GM12878 (cell line): ENCODE results near the gene ESR1.

Experiments
- CTCF ChIP-seq, 3 experiments: IDR thresholded peaks in 2 of 3; conservative IDR thresholded peaks in 1 of 3; 2 replicates each; pipeline ENCODE4 v1.5.1; 2011; ENCODE audit warnings: low read depth in 3 of 3, low read length in 3 of 3, mild to moderate bottlenecking in 3 of 3, control low read depth in 2 of 3, moderate library complexity in 2 of 3, inconsistent platforms in 1 of 3, mixed read lengths in 1 of 3; ENCODE audit not compliant: control insufficient read depth in 2 of 3, insufficient read depth in 1 of 3; ENCODE audit errors: extremely low read depth in 1 of 3
- EZH2 ChIP-seq: IDR thresholded peaks from 2 replicates; pipeline ENCODE4 v1.6.1; 2012; ENCODE audit warnings: low read depth, mild to moderate bottlenecking, control low read depth, inconsistent platforms, low read length, borderline replicate concordance; ENCODE audit not compliant: control insufficient read depth
- FOXM1 ChIP-seq: IDR thresholded peaks from 2 replicates; pipeline ENCODE4 v1.6.1; 2012; ENCODE audit warnings: low read depth, mild to moderate bottlenecking, inconsistent platforms, low read length, moderate library complexity
- IRF4 ChIP-seq: IDR thresholded peaks from 2 replicates; pipeline ENCODE4 v1.6.1; 2011; ENCODE audit warnings: low read depth, low read length
- TF ChIP-seq, protein P1 (sequence below): IDR thresholded peaks from 2 replicates; pipeline ENCODE4 v1.6.1; 2012; ENCODE audit warnings: low read depth, low read length, improper control_type of control experiment

DNA sequence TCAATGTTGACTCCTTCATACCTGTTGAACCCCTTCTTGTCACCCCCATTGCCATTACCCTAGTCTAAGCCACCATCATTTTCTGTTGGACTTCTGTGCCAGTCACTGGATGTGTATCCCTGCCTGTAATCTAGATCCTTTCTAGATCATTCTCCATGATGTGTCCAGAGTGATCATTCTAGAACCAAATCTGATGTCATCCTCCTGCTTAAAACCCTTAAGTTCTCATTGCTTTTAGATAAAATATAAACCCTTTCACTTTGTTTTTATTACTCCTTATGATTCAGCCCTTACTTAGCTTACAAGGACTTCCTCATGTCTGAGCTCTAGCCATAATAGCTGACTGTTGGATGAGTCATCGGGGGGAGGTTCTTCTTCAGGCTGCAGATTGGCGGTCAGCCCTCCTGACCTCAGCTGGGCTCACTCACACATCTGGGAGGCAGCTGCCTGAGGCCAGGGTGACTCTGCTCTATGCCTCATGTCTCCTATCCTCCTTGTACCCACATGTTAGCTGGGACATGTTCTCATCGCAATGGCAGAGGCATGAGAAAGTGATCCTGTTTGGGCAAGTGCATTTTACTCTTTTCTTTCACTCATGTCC, 287.6 kb downstream of the ESR1 start:
- TF ChIP-seq FOXM1 = no peak
- TF ChIP-seq IRF4 = no peak
- no peak for TF ChIP-seq CTCF (IDR thresholded peaks at IDR 0.05 in 2 of 3, conservative IDR thresholded peaks at IDR 0.05 in 1 of 3; ENCODE audit: control insufficient read depth in 2 of 3, extremely low read depth in 1 of 3, insufficient read depth in 1 of 3, low read depth in 3 of 3, low read length in 3 of 3)
- TF ChIP-seq EZH2 = no peak
- TF ChIP-seq, protein P1, sequence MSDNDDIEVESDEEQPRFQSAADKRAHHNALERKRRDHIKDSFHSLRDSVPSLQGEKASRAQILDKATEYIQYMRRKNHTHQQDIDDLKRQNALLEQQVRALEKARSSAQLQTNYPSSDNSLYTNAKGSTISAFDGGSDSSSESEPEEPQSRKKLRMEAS = no peak
